ENCODE data around the gene FOXO1.

Gene FOXO1

GRCh38 chr13:40677064-40677463 lies 10.6 kb upstream of the FOXO1 start:
- Histone ChIP-seq H3K4me3 (ENCODE audit: low read length) (no peak overlapping the region), H3K36me3 (ENCODE audit: control insufficient read depth, insufficient read depth, low read length) (no peaks in the 10 kb centered on the region), H3K9ac (ENCODE audit: low read length) (no peak overlapping the region), H3K4me1 (ENCODE audit: control insufficient read depth, insufficient read depth, low read length) (no peaks in the 10 kb centered on the region), H3K27ac (ENCODE audit: low read depth, low read length) (no peak overlapping the region), H3K27me3 (ENCODE audit: control insufficient read depth, insufficient read depth, low read length) (no peaks in the 10 kb centered on the region)

- Histone ChIP-seq H3K9ac (ENCODE audit: low read length) (no peak overlapping the region), H3K36me3 (ENCODE audit: control insufficient read depth, insufficient read depth, low read length) (no peaks in the 10 kb centered on the region), H3K27ac (ENCODE audit: low read depth, low read length) (no peak overlapping the region), H3K27me3 (ENCODE audit: control insufficient read depth, insufficient read depth, low read length) (no peaks in the 10 kb centered on the region), H3K4me3 (ENCODE audit: low read length) (no peak overlapping the region), H3K4me1 (ENCODE audit: control insufficient read depth, insufficient read depth, low read length) (no peaks in the 10 kb centered on the region)
Observed at GRCh38 chr13:40676007-40676406, 9.6 kb upstream of the FOXO1 start.

- H3K27ac ChIP-seq (ENCODE audit: low read depth, low read length), result no peak overlapping the region
- H3K9ac ChIP-seq (ENCODE audit: low read length), result no peak overlapping the region
- no peak overlapping the region for H3K4me3 ChIP-seq (ENCODE audit: low read length)
- no peaks in the 10 kb centered on the region for H3K27me3 ChIP-seq (ENCODE audit: control insufficient read depth, insufficient read depth, low read length)
- H3K4me1 ChIP-seq (ENCODE audit: control insufficient read depth, insufficient read depth, low read length), result no peaks in the 10 kb centered on the region
- no peaks in the 10 kb centered on the region for H3K36me3 ChIP-seq (ENCODE audit: control insufficient read depth, insufficient read depth, low read length)
Observed at GRCh38 chr13:40673414-40673813, 7.0 kb upstream of the FOXO1 start.

- Histone ChIP-seq H3K27ac (ENCODE audit: low read depth, low read length) (no peak overlapping the region), H3K36me3 (ENCODE audit: control insufficient read depth, insufficient read depth, low read length) (no peaks in the 10 kb centered on the region), H3K4me1 (ENCODE audit: control insufficient read depth, insufficient read depth, low read length) (no peaks in the 10 kb centered on the region), H3K4me3 (ENCODE audit: low read length) (no peak overlapping the region), H3K27me3 (ENCODE audit: control insufficient read depth, insufficient read depth, low read length) (no peaks in the 10 kb centered on the region), H3K9ac (ENCODE audit: low read length) (no peak overlapping the region)
Observed at GRCh38 chr13:40672765-40673397, 6.4 kb upstream of the FOXO1 start.

GRCh38 chr13:40671956-40672764 lies 5.7 kb upstream of the FOXO1 start:
- no peak overlapping the region for H3K9ac ChIP-seq (ENCODE audit: low read length)
- no peaks in the 10 kb centered on the region for H3K36me3 ChIP-seq (ENCODE audit: control insufficient read depth, insufficient read depth, low read length)
- no peak overlapping the region for H3K4me3 ChIP-seq (ENCODE audit: low read length)
- no peaks in the 10 kb centered on the region for H3K4me1 ChIP-seq (ENCODE audit: control insufficient read depth, insufficient read depth, low read length)
- no peak overlapping the region for H3K27ac ChIP-seq (ENCODE audit: low read depth, low read length)
- H3K27me3 ChIP-seq (ENCODE audit: control insufficient read depth, insufficient read depth, low read length), result no peaks in the 10 kb centered on the region

- Histone ChIP-seq H3K27me3 (ENCODE audit: control insufficient read depth, insufficient read depth, low read length) (no peaks in the 10 kb centered on the region), H3K4me3 (ENCODE audit: low read length) (no peak overlapping the region), H3K4me1 (ENCODE audit: control insufficient read depth, insufficient read depth, low read length) (no peaks in the 10 kb centered on the region), H3K9ac (ENCODE audit: low read length) (no peak overlapping the region), H3K36me3 (ENCODE audit: control insufficient read depth, insufficient read depth, low read length) (no peaks in the 10 kb centered on the region), H3K27ac (ENCODE audit: low read depth, low read length) (no peak overlapping the region)
Observed at GRCh38 chr13:40670307-40670706, 3.9 kb upstream of the FOXO1 start.

- H3K4me3 ChIP-seq (ENCODE audit: low read length), result no peak overlapping the region
- no peaks in the 10 kb centered on the region for H3K27me3 ChIP-seq (ENCODE audit: control insufficient read depth, insufficient read depth, low read length)
- no peak overlapping the region for H3K9ac ChIP-seq (ENCODE audit: low read length)
- H3K27ac ChIP-seq (ENCODE audit: low read depth, low read length), result no peak overlapping the region
- H3K36me3 ChIP-seq (ENCODE audit: control insufficient read depth, insufficient read depth, low read length), result no peaks in the 10 kb centered on the region
- peaks cover 4% of the 10 kb centered on the region for H3K4me1 ChIP-seq (ENCODE audit: control insufficient read depth, insufficient read depth, low read length)
Observed at GRCh38 chr13:40668335-40668734, 1.9 kb upstream of the FOXO1 start.

GRCh38 chr13:40667622-40667978 lies 1.2 kb upstream of the FOXO1 start:
- peak overlapping the region; percentile 75 for H3K4me3 ChIP-seq (ENCODE audit: low read length)
- peak overlapping the region; percentile 84 for H3K27ac ChIP-seq (ENCODE audit: low read depth, low read length)
- peaks cover 9% of the 10 kb centered on the region for H3K4me1 ChIP-seq (ENCODE audit: control insufficient read depth, insufficient read depth, low read length)
- H3K36me3 ChIP-seq (ENCODE audit: control insufficient read depth, insufficient read depth, low read length), result no peaks in the 10 kb centered on the region
- H3K9ac ChIP-seq (ENCODE audit: low read length), result peak overlapping the region; percentile 49
- no peaks in the 10 kb centered on the region for H3K27me3 ChIP-seq (ENCODE audit: control insufficient read depth, insufficient read depth, low read length)

GRCh38 chr13:40666933-40667621 lies 636 bp upstream of the FOXO1 start:
- Histone ChIP-seq H3K4me3 (ENCODE audit: low read length) (peak overlapping the region; percentile 75), H3K36me3 (ENCODE audit: control insufficient read depth, insufficient read depth, low read length) (no peaks in the 10 kb centered on the region), H3K27ac (ENCODE audit: low read depth, low read length) (peak overlapping the region; percentile 84), H3K27me3 (ENCODE audit: control insufficient read depth, insufficient read depth, low read length) (no peaks in the 10 kb centered on the region), H3K4me1 (ENCODE audit: control insufficient read depth, insufficient read depth, low read length) (peaks cover 10% of the 10 kb centered on the region), H3K9ac (ENCODE audit: low read length) (peak overlapping the region; percentile 49)

GRCh38 chr13:40665126-40666044 lies 1.1 kb downstream of the FOXO1 start:
- H3K27ac ChIP-seq (ENCODE audit: low read depth, low read length), result peak overlapping the region; percentile 97
- H3K27me3 ChIP-seq (ENCODE audit: control insufficient read depth, insufficient read depth, low read length), result no peaks in the 10 kb centered on the region
- H3K36me3 ChIP-seq (ENCODE audit: control insufficient read depth, insufficient read depth, low read length), result no peaks in the 10 kb centered on the region
- H3K9ac ChIP-seq (ENCODE audit: low read length), result peak overlapping the region; percentile 97
- peaks cover 11% of the 10 kb centered on the region for H3K4me1 ChIP-seq (ENCODE audit: control insufficient read depth, insufficient read depth, low read length)
- peak overlapping the region; percentile 92 for H3K4me3 ChIP-seq (ENCODE audit: low read length)

- Histone ChIP-seq H3K27ac (ENCODE audit: low read depth, low read length) (peak overlapping the region; percentile 88), H3K4me1 (ENCODE audit: control insufficient read depth, insufficient read depth, low read length) (peaks cover 17% of the 10 kb centered on the region), H3K9ac (ENCODE audit: low read length) (peak overlapping the region; percentile 94), H3K4me3 (ENCODE audit: low read length) (peak overlapping the region; percentile 92), H3K27me3 (ENCODE audit: control insufficient read depth, insufficient read depth, low read length) (no peaks in the 10 kb centered on the region), H3K36me3 (ENCODE audit: control insufficient read depth, insufficient read depth, low read length) (no peaks in the 10 kb centered on the region)
Observed at GRCh38 chr13:40664350-40665125, 1.9 kb downstream of the FOXO1 start.

Measured in rectal smooth muscle tissue (tissue), 1 donor.